ENCODE measurements around the gene C7orf25.

Gene C7orf25

DNA sequence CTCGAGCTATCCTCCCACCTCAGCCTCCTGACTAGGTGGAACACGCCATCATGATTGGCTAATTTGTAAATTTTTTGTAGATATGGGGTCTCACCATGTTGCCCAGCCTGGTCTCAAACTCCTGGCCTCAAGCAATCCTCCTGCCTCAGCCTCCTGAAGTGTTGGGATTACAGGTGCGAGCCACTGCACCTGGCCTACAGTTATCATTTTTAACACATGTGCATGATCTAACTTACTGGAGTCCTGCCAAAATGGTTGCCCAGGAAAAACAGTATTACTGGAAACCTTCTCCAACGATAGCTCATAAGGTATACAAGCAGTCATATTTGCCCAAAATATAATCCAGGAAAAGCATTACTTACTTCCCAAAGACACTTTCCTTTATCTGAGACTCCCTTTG, 40.5 kb upstream of the C7orf25 start:
- Histone ChIP-seq H3K27me3 (replicated peaks; ENCODE audit: insufficient read depth, low read length) (no peaks in the 10 kb centered on the region), H2AFZ (ENCODE audit: low read length) (no peak overlapping the region), H3F3A (ENCODE audit: insufficient read depth, low read length) (no peaks in the 10 kb centered on the region; the same call in 1 of the 2 replicates), H3K4me1 (ENCODE audit: low read length) (peaks cover 8% of the 10 kb centered on the region; the same call in 1 of the 2 replicates), H3K9ac (ENCODE audit: low read length) (no peak overlapping the region), H3K27ac (ENCODE audit: low read length) (no peak overlapping the region), H4K20me1 (ENCODE audit: insufficient read depth, low read length) (no peaks in the 10 kb centered on the region), H3K36me3 (replicated peaks; ENCODE audit: insufficient read depth, low read length) (no peaks in the 10 kb centered on the region), H3K79me2 (ENCODE audit: low read length) (no peaks in the 10 kb centered on the region), H3K9me2 (replicated peaks; ENCODE audit: insufficient read depth, low read length) (no peaks in the 10 kb centered on the region), H3K4me2 (ENCODE audit: low read depth, low read length) (no peak overlapping the region), H3K4me3 (ENCODE audit: low read length) (no peak overlapping the region), H3K9me3 (replicated peaks; ENCODE audit: insufficient read depth, low read length) (no peaks in the 10 kb centered on the region)
- DNase-seq = no peak
- TF ChIP-seq EZH2 (optimal IDR thresholded peaks at IDR 0.05; ENCODE audit: low read depth, low read length) (no peak), EZH2phosphoT487 (IDR thresholded peaks at IDR 0.05; ENCODE audit: low read length) (no peak)
- TF ChIP-seq, protein P1, sequence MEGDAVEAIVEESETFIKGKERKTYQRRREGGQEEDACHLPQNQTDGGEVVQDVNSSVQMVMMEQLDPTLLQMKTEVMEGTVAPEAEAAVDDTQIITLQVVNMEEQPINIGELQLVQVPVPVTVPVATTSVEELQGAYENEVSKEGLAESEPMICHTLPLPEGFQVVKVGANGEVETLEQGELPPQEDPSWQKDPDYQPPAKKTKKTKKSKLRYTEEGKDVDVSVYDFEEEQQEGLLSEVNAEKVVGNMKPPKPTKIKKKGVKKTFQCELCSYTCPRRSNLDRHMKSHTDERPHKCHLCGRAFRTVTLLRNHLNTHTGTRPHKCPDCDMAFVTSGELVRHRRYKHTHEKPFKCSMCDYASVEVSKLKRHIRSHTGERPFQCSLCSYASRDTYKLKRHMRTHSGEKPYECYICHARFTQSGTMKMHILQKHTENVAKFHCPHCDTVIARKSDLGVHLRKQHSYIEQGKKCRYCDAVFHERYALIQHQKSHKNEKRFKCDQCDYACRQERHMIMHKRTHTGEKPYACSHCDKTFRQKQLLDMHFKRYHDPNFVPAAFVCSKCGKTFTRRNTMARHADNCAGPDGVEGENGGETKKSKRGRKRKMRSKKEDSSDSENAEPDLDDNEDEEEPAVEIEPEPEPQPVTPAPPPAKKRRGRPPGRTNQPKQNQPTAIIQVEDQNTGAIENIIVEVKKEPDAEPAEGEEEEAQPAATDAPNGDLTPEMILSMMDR (IDR thresholded peaks at IDR 0.05; ENCODE audit: low read length) = no peak

DNA sequence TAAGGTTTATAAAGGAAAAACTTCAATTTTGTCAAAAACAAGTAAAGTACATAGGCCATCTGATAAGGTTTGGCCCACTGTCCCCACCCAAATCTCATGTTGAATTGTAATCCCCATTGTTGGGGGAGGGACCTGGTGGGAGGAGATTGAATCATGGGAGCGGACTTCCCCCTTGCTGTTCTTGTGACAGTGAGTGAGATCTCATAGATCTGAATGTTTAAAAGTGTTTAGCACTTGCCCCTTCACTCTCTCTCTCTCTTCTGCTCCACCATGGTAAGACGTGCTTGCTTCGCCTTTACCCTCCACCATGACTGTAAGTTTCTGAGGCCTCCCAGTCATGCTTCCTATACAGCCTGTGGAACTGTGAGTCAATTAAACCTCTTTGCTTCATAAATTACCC, 38.5 kb upstream of the C7orf25 start:
- TF ChIP-seq EZH2 (optimal IDR thresholded peaks at IDR 0.05; ENCODE audit: low read depth, low read length) = no peak
- TF ChIP-seq, protein P1 (IDR thresholded peaks at IDR 0.05; ENCODE audit: low read length) = no peak
- TF ChIP-seq EZH2phosphoT487 (IDR thresholded peaks at IDR 0.05; ENCODE audit: low read length) = no peak
- H3K27ac ChIP-seq (ENCODE audit: low read length) = no peak overlapping the region
- H3K9me2 ChIP-seq (replicated peaks; ENCODE audit: insufficient read depth, low read length) = no peaks in the 10 kb centered on the region
- no peak overlapping the region for H2AFZ ChIP-seq (ENCODE audit: low read length)
- no peaks in the 10 kb centered on the region for H3K36me3 ChIP-seq (replicated peaks; ENCODE audit: insufficient read depth, low read length)
- no peaks in the 10 kb centered on the region for H4K20me1 ChIP-seq (ENCODE audit: insufficient read depth, low read length)
- DNase-seq = no peak
- H3K4me1 ChIP-seq (ENCODE audit: low read length) = peaks cover 19% of the 10 kb centered on the region
- peaks cover 12% of the 10 kb centered on the region for H3F3A ChIP-seq (ENCODE audit: insufficient read depth, low read length)
- H3K27me3 ChIP-seq (replicated peaks; ENCODE audit: insufficient read depth, low read length) = no peaks in the 10 kb centered on the region
- H3K79me2 ChIP-seq (ENCODE audit: low read length) = no peaks in the 10 kb centered on the region
- H3K9ac ChIP-seq (ENCODE audit: low read length) = no peak overlapping the region
- no peak overlapping the region for H3K4me2 ChIP-seq (ENCODE audit: low read depth, low read length)
- H3K4me3 ChIP-seq (ENCODE audit: low read length) = no peak overlapping the region
- no peaks in the 10 kb centered on the region for H3K9me3 ChIP-seq (replicated peaks; ENCODE audit: insufficient read depth, low read length)

DNA sequence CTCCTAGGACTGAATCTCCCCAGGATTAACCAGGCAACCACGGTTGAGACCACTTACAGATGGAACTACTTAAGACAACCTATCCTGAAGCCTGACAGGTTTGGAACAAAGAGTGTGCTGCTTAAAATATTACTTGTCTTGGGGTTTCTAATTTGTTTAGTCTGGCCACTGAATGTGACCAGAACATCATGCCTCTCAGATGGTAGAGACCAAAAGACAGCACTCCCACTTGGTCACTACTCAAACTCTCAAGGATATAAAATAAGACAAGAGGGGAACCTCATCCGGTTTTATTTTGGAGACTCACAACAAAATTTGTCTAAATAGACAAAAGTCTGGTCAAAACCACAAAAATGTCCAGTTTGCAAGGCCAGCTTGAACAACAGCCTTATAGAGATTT, 35.7 kb upstream of the C7orf25 start:
- H3K27me3 ChIP-seq (replicated peaks; ENCODE audit: insufficient read depth, low read length) = no peaks in the 10 kb centered on the region

More for the DNA sequence above, 35.7 kb upstream of the C7orf25 start:
- no peaks in the 10 kb centered on the region for H3K79me2 ChIP-seq (ENCODE audit: low read length)
- H3K4me3 ChIP-seq (ENCODE audit: low read length) = no peak overlapping the region
- DNase-seq = no peak
- H3K9ac ChIP-seq (ENCODE audit: low read length) = no peak overlapping the region
- no peaks in the 10 kb centered on the region for H4K20me1 ChIP-seq (ENCODE audit: insufficient read depth, low read length)
- no peak overlapping the region for H3K4me2 ChIP-seq (ENCODE audit: low read depth, low read length)
- H3K27ac ChIP-seq (ENCODE audit: low read length) = no peak overlapping the region
- no peaks in the 10 kb centered on the region for H3K36me3 ChIP-seq (replicated peaks; ENCODE audit: insufficient read depth, low read length)
- no peak for TF ChIP-seq EZH2 (optimal IDR thresholded peaks at IDR 0.05; ENCODE audit: low read depth, low read length)
- TF ChIP-seq EZH2phosphoT487 (IDR thresholded peaks at IDR 0.05; ENCODE audit: low read length) = no peak
- TF ChIP-seq, protein P1 (IDR thresholded peaks at IDR 0.05; ENCODE audit: low read length) = no peak
- 0 out of 2 replicates have a peak overlapping the region, but pooled peaks have one; percentile 1 for H2AFZ ChIP-seq (ENCODE audit: low read length)
- no peaks in the 10 kb centered on the region for H3K9me3 ChIP-seq (replicated peaks; ENCODE audit: insufficient read depth, low read length)
- peaks cover 25% of the 10 kb centered on the region for H3K4me1 ChIP-seq (ENCODE audit: low read length)
- peaks cover 14% of the 10 kb centered on the region for H3F3A ChIP-seq (ENCODE audit: insufficient read depth, low read length)
- H3K9me2 ChIP-seq (replicated peaks; ENCODE audit: insufficient read depth, low read length) = no peaks in the 10 kb centered on the region

Data from MM.1S (cell line).